SHP77 (cell line): ENCODE results near the gene CDK5R2.

Experiments
- DNase-seq, 2 experiments: peaks; one replicate each; lab custom pipeline; 2025; lab: John Stamatoyannopoulos, UW

The CDK5R2 gene

DNA sequence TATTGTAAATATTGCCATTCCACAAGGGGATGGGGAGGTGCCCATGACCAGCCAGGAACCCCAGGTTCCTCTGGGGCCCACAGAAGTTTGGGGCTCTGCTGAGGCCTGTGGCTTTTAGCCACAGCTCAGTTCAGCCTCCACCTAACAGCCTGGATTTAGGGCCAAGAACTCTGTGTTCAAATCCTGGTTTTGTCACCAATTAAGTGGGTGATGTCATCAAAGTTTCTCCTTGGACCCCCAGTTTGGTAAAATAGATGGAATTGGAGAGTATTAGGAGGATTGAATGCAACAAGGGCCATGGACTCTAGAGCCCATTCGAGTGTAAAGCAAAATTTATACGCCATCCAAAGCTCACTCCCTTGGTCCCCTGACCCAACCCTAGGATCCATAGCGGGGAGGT is 28.7 kb downstream of the CDK5R2 start:
- no peak for DNase-seq

DNA sequence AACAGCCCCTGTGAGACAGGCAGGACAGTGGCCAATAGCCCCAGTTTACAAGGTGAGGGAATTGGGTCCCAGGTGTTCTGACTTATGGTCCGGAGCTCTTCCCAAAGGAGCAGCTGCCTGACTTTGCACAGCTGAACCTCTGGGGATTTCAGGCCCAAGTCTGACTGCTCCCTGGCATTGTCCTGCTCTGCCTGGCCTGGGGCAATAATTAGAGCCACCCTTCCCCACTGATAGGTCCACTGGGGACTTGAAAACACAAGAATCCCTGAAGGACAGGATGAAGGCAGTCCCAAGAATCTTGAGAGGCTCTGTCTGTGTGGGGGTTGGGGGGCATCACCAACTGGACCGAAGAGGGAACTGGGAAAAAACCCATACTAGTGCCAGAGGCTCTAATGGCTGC is 29.2 kb downstream of the CDK5R2 start:
- no peak for DNase-seq

DNA sequence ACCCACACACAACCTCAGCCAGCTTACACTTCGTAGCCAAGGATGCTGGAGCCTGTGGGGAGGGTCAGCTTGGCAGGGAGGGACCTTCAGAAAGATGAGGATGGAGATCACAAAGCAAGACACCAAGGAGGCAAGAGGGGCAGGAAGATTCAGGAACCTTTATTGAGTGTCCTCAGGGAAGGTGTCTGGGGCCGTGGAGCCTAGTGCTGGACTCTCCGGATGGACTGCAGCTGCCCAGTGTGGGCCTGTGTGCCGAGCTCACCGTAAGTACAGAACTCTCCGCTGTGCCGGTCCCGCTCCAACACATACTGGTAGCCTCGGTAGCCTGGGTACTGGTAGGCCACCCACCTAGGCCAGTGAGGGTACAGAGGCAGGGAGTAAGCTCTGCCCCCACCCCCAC is 30.6 kb downstream of the CDK5R2 start:
- DNase-seq, result no peak

DNA sequence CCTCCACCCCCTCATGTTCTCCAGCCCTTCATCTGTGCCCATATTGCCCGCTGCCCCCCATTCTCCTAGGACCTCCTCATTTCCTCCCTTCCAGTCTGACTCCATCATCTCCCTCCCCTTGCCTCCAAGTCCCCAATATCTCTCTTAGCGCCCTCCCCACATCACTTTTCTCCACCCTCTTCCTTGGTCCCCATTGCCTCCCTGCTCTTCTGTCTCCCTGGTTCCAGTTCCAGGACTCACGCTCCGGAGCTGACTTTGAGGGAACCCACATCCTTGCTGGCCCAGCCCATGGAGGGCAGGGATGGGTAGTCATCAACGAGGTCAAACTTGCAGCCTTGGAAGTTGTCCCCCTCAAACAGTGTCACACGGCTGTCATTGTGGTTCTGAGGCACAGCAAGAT is 31.1 kb downstream of the CDK5R2 start:
- no peak for DNase-seq

DNA sequence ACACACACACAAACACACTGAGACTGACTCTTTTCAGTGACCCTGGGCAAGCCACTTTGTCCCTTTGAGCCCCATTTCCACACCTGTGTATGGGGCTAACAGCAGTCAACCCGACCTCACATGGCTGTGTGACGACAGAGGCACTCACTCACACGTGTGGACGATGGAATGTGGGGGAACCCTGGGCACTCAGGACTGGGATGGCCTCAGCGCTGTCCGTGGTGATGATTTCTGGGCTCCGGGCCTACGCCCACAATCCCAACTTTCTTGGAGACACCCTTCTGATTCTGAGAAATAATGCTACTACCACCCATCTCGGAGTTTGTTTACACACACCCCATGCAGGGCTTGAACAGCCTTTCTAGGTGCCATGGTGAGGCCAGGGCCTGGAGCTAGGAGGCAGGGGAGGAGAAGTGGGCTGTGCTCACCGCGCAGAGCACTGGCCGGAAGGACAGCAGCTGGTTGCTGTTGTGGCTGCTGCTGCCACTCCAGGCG is 32.3 kb downstream of the CDK5R2 start:
- DNase-seq, result peak in 1 of 2 experiments; percentile 48

DNA sequence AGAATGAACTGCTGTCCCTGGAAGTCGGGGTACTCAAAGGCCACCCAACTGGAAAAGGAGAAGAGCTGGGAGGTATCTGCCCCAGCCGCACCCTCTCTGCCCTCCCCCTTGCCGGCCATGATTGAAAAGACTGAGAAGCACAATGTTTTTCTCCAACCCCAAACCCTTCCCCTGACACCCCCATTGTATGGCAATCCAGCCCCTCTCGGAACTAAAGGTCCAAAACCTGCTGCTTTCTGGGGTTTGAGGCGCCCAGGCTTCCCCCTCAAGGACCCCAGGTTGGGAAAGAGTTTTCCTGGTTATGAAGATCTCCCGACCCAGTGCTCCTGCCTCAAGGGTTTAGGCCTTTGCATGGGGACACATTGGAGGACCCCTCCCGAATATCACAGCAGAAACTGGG is 32.7 kb downstream of the CDK5R2 start:
- DNase-seq, result no peak

DNA sequence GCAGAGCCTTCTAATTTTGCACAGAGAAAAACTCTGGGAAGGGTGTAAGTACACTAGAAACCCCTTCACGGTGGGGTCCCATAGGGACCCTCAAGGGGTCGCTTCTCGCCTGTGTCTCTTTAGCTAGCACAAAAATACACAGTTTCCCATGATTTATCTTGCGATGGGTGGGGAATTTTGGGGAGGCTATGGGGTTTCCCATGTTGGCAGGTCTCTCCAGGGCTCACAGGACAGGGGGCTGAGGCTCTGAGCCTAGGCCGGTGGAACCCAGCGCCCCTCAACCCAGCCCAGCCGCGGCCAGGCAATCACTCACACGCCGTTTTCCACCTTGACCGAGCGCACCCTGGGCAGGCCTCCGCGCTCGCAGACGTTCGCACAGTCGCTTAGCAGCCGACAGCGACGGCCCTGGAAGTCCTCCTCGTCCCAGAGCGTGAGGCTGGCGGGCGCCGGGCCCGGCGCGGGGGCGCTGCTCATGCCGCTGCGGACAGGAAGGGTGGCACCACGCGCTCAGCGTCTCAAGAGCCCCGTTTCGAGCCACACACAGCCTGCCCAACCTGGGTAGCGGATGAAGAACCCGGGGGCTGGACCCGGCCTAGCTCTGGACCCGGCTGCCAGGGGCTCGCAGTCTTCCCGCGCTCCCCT is 33.4 kb downstream of the CDK5R2 start:
- DNase-seq, result peak; percentile 54

DNA sequence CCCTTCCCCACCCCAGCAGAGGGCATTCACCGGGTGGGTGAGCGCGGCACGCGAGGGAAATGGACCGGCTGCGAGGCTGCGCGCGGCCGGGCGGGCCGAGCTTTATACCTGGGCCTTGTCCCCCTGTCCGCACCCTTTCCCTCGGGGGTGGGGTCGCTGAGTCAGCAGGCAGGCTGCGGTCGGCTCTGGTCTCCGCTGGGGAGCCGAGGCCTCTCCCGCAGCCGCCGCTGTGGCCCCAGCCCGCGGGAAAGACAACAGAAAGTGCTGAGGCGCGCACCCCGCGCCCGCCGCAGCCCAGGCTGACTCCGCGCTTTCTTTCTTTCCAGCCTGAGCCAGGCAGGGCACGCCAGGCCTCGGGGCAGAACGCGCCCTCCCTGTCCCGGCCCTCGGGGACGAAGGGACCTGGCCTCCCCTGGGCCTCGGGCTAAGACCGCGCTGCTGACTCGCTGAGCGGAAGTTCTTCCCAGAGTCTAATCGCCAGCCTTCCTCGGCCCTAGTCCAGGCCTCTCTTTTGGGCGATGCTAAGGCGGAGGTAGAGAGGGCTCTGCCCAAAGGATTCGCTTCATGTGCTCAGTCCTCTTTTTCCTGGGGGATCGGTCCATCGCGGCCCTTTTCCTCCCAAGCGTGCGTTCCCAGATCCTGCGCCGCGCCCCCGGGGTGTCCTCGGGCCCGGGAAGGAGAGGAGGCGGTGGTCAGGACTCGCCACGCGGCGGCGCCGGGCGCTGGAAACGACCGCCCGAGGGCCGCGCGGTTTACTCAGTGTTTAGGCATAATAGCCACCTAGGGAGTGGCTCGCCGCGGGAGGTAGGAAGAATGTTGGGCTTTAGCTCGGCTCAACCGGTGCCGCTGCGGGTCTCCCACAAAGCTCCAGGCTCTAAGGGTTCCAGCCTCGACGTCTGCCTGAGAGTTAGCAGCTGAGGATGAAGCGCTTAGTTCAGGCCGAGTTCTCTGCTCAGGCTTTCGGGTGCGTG is 34.2 kb downstream of the CDK5R2 start, which contains the start of gene CRYBA2:
CRYBA2 (minus strand) TSS at position 78 of the 971 bp plus-strand sequence. CDS start 246 bp downstream, outside the sequence.
- peak; percentile 59 to 66 for DNase-seq

DNA sequence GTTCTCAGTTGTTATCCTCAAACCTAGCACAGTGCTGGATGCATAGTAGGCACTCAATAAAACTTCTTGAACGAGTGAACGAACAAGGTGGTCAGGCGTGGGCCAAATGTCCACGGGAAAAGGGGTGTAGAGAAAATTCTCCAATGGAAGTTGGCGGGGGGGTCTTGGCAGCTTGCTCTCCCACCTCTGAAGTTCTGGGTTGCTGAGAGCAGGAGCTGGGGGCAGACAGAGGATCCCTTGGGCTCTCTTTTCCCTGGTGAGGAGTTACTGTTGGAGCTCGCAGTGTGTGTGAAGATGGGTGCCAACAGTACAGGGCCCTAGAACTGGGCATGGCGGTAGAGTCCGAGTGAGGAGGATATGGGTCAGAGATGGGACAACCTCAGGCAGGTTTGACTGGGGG is 36.1 kb downstream of the CDK5R2 start:
- DNase-seq, result no peak

DNA sequence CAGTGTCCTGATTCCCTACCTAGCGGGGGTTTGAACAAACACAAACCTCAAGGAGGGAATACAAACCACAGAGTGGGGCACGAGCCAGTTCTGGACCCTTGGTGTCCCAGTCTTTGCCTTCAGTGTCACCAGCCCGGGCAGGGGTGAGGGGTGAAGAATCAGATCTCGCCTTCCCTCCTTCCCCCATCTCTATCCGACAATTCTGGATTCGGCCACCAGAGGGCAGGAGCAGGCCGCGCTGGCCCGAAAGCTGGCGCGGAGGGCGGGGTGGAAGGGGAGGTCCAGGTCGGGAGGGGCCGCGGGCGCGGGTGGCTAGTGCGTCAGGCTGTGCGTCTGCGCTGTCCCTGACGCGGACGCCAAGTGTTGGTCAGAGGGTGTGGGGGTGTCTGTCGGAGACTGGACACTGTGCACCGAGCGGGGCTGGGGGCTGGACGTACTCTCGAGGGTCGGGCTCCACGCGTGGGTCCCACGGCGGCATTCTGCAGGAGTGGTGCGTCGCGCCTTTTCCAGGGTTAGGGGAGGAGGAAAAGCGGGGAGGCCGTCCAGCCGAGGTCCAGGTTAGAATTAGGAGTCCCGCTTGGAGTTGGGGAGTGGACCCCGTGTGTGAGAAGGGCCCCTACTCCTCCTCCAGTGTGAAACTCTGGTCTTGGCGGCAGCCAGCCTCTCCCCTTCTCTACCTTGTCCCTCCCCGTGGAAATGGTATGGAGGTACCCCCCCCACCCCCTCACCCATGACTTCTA is 36.7 kb downstream of the CDK5R2 start:
- peak; percentile 89 to 92 for DNase-seq

DNA sequence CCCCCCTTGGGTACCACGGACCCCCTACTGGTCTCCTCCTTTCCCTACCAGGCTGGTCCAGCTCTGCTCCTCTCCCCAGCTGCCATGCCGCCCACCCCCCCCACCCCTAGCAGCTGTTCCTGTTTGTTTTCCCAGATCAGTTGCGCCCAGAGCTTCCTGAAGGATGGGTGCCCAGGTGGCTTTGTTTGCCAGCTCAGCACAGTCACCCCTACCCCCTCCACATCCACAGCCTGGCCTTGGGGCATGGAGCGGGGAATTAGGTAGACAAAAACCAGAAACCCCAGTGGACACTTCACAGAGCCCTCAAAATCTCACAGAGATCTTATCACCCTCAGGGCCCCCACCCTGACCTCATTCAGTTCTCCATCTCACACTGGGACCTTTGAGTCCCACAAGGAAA is 37.5 kb downstream of the CDK5R2 start:
- peak; percentile 89 to 91 for DNase-seq

DNA sequence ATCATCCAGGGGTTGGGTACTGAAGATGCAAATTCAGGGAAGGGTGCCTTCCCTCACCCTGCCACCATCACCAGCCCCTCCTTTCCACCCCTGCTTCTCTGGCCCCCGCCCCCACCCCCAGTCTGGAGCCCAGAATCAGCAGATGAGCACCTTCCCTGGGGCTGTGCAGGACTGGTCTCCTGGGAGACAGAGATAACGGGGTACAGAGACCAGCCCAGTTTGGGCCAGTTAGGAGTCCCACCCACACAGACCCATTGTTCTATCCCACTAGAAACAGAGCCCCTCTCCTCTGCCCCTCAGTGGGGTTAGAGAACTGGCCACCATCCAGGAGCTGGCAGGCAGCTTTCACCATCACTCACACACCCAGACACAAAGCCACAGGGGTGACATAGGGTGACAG is 38.3 kb downstream of the CDK5R2 start:
- DNase-seq, result peak; percentile 76 to 85

DNA sequence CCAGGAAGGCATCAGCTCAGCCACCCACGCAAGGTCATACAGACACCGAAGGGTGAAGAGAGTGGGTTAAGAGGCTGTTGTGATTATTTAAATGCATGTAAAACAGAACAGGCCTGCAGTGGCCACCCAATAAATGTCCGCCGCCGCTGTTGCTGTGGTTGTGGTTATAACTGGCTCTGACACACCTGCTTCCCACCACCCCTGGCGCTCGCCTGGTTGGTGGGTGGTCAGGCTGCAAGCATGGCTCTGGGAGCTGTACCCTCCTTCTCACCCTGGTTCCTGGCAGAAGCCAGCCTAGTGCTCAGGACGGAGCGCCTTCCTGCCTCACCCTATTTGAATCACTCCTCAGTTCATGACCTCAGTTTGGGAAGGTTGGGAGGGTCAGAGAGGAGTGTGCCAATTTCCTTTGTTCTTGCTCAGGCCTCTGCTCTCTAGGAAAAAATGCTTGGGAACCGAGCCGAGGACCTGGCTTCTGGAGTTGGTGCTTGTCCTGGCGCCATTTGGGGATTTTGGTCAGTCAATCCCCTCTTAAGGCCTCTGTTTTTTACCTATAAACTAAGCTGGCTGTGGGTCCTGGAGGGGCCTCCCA is 39.0 kb downstream of the CDK5R2 start:
- DNase-seq, result peak; percentile 36 to 55

DNA sequence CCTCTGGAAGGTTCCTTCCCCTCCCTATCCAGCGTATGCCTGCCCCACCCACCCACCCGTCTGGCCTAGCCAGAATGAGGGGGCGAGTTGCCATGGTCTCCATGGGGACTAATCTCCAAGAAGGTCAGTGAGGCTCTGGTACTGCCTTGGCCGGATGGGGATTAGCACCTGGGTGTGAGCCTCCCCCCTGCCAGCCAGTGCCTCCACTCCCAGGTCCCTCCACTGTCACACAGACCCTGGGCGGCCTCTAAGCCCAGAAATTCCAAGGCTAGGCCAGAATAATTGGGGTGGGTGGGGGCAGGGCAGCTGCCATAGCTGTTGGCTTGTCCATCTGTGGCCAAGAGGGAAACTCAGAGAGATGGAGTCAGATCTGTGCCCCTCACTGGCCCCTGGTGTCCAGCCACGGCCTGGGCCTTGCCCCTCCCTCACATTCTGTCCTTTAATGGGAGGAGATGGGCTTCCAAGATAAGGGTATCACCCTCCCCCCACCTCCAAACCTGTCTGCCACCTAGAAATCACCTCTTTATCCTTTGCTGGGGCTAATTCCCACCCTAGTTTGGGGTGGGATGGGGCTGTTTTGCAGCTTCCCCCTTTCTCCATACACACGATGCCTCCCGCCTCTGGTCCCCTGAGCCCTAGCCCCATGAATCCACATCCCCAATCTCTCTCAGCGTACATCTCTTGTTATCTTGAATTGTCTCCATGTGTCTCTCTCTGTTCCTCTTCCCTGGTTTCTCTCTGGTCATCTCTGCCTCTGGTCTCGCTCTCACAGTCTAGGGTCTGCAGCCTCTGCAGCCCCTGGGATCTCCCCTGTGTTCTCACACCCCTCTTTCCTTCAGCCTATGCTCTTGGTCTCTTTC is 39.8 kb downstream of the CDK5R2 start:
- DNase-seq, result peak; percentile 23 to 54

DNA sequence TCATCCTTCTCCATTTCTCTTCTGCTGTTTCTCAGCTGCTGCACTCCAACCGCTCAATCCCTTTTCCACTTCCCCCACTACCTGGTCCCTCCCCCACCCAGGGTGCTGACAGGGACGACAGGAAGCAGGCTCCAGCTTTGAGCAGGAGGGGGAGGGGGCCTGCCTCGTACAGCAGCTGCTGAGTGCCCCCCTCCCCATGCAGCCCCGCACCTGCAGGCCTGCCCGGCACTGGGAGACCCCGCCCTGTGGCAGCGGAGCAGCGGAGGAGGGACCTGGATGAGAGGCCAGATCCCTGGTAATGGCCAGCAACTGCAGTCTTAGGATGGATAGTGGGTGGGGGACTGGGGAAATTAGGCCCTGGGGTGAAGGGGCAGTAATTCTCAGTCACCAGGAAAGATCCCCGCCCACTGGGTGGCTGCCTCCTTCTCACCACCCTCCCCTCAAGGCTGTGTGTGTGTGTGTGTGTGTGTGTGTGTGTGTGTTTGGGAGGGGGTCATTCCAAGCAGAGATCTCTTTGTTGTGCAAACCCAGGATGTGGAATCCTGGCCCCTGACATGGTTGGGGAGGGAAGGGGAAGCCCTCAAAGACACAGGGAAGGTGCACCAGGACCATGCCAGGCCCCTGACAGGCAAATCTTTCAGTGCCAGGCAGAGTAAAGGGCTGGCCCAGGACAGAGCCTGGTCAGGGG is 40.6 kb downstream of the CDK5R2 start:
- DNase-seq, result peak; percentile 90 to 95

DNA sequence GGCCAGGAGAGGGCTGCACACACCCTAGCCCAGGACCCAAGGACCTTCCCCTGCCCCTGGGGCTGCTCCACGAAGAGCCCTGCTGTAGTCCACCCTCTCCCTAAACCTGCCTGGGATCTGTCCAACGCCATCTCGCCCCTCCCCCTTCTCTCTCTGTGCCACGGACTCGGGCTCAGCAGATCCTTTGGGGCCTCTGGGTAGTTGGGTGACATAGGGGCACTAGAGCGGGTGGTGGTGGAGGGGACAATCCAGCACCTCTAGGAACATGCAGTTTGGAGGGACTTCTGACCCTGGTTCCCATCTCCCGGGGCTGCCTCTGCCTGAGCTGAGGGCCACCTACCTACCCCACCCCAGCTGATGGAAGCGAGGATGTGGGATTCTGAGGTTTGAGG is 41.1 kb downstream of the CDK5R2 start:
- DNase-seq, result peak in 1 of 2 experiments; percentile 18

DNA sequence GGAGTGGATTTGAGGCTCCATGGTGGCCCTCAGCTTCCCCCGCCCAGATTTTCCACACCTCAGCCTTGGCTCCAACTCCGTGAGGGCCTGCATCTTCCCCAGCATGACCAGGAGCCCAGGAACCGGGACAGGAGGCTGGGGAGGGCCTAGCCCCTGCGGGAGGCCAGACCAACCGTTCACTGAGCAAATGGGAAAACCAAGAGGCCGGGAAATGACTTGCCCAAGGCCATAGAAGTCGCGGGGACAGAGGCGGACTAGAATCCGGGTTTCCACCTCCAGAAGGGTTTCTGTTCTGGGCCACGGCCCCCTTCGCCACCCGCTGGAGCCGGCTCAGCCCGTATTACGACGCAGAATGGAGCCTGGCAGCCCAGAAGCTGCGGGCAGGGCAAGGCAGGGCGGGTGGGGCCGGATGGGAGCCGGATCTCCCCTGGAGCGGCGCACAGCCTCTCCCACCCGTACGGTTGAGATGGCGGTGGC is 41.7 kb downstream of the CDK5R2 start:
- DNase-seq, result no peak

DNA sequence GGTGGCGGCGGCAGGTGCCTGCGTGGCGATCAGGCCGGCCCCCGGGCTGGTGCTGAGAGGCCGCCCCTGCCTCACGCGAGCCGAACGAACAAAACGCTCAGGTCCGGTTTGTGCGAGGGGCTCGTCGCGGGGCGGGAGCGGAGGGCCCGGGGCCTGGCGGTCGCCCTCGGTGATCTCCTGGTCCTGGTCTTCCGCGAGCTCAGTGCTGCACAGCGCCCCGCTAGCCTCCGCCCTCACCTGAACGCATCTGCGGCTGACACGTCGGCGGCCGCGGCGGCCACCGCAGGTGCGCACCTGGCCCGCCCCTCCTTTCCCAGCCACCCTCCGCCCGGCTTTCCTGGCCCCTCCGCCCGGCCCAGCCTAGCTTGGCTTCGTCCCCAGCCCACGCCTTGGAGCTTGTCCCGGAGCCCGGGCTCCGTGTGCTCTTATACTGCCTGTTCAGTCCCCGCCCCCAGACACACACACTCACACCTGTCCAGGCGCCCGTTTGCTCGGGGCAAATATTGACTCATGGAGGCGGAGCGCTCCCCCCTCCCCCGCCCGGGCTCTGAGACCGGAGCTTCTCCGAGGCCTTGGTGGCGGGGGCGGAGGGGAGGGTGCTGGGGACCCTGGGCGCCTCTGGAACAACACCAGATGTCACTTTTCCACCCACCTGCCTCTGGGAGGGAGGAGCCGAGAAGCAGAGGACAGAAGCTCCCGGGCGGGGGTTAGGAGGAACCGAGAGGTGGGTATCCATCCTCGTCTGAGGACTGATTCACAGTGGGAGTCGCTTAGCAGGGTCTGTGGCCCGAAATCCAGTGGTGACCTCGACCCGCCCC is 42.3 kb downstream of the CDK5R2 start:
- peak; percentile 98 to 99 for DNase-seq
